Activated naive CD4-positive, alpha-beta T cell (primary cell): ENCODE results near the gene SHC3.

Experiments
- DNase-seq, 4 experiments: peaks; one replicate each; lab custom pipeline; 2025; lab: John Stamatoyannopoulos, UW

Gene SHC3

DNA sequence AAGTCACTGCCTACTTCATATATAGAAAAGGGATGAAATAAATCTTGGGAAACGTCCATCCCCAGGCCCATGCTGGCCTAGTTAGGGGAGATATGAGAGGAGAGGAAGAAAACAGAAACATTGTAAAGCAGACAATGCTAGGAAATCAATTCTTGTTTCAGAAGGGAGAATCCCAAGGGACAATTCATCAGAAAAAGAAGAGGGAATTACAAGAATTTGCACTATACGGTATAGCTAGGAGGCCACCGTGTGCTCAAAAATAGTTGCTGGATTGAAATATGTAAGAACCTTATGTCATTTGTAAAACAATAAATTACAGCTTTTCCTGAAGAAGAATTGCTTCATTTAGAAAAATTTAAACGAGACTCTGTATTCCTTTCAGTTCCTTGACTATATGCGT lies 8.3 kb upstream of the SHC3 start:
- DNase-seq, result no peak

DNA sequence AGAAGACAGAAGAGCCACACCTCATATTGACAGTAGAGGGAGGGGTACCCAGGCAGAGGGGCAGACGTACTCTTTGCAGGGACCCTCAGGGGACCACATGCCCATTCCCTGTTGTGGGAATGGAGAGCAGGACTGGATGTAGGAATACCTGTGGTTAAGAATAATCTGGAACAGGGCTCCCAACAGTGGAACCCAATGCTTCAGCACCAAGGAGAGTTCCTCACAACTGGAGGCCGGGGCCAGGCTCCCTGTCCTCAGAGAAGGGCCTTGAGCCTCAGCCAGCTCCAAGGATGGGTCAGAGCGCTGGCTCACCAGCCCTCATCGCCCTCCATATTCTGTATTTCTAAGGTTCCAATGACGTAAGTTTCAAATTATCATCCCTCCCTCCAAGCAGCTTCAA lies 7.4 kb upstream of the SHC3 start:
- no peak for DNase-seq

GRCh38 chr9:89183146-89183545 lies 4.5 kb upstream of the SHC3 start:
- no peak for DNase-seq

DNA sequence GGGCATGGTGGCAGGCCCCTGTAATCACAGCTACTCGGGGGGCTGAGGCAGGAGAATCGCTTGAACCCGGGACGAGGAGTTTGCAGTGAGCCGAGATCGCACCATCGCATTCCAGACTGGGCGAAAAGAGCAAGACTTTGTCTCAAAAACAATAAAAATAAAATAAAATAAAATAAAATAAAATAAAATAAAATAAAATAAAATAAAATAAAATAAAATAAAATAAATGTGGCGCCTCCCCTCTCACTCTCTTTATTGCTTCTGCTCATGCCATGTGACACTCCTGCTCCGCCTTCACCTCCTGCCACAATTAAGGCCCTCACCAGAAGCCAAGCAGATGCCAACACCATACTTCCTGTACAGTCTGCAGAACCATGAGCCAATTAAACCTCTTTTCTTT lies 3.8 kb upstream of the SHC3 start:
- DNase-seq, result no peak

- DNase-seq, result peak in 1 of 4 experiments; percentile 5
Observed at GRCh38 chr9:89179895-89180734, 1.5 kb upstream of the SHC3 start.

- peak in 1 of 4 experiments; percentile 5 for DNase-seq
Observed at GRCh38 chr9:89179540-89179894, 899 bp upstream of the SHC3 start.

- DNase-seq, result no peak
Observed at GRCh38 chr9:89178830-89179539, 367 bp upstream of the SHC3 start.

DNA sequence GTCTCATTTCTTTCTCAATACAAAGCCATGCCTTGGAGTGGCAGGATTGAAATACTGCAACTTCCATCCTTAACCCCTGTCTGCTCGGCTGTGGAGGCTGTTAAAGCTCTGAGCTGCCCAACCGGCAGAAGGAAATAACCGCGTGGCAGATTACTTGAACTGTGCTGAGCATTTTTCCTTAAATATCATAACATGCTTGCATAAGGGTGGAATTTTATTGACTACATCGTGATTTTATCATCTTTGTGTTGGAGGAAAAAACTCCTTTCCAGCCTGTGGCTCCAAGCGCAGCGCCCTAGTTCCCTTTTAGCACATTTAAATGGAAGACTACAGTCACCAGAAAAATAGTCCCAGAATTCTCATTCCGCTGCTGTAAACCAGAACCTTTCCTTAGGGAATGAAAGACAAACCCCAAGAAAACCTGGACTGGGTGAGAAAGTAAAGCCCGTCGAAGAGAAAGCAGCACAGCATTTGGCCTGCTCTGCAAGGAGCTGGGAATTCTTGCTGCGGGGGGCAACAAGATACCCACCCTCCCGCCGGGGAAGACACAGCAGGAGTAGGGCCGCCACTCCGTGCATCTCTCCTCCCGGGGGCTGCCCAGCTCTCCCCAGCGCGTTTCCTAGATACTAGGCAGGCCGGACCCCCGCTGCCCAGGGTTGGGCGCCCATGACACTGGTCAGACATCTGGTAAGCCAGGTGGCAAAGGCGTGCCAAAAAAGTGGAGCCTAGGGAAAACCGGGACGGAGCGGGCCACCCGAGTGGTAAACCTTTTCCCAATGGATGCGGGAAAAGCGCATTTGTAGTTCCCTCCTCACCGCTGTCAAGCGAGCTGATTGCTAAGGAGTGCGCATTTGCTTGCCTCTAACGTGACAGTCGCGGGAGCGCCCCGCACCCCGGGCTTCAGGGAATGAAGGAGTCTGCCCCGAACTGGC lies 1.3 kb downstream of the SHC3 start:
- no peak for DNase-seq

DNA sequence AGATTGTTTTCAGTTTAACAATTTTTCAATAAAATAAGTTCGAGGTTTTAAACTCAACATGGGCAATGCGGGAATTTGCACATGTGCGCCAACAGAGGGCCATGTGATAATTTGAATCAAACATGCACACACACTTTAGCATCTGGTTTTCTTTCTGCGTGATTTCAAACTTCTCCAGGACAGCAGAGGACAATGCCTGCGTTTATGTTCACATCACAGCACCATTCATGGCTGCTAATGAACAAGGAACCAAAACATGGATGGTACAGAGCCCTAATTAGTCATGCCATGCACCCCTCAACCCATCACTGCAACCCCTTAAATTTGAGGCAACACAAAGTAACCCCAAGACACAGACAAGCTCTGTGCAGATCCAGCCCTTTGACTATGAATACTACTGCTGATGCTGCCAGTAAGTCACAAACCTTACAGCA lies 2.8 kb downstream of the SHC3 start:
- no peak for DNase-seq

GRCh38 chr9:89174291-89174690 lies 4.3 kb downstream of the SHC3 start:
- DNase-seq, result no peak

GRCh38 chr9:89173072-89173471 lies 5.5 kb downstream of the SHC3 start:
- no peak for DNase-seq

GRCh38 chr9:89172398-89172797 lies 6.2 kb downstream of the SHC3 start:
- no peak for DNase-seq

- no peak for DNase-seq
Observed at GRCh38 chr9:89171693-89172092, 6.9 kb downstream of the SHC3 start.

DNA sequence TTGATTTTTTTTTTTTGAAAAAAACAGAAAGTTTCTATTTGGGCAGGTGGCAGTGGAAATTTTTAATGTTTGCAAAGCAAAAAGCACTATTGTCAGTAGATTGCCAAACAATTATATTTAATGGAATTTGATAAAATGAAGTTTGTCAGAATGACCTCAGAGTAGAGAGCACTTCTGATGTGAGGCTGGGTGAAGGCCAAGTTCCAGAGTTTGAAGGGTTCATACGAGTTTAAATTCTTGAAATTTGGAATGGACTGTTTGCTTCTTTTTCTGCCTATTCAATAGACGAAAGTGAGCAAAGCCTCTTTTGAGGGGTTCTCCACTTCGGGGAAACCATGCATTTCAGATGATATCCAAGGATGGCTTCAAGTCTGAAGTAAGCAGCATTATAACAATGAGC lies 7.4 kb downstream of the SHC3 start:
- DNase-seq, result no peak

- DNase-seq, result no peak
Observed at GRCh38 chr9:89168901-89169813, 9.5 kb downstream of the SHC3 start.

DNA sequence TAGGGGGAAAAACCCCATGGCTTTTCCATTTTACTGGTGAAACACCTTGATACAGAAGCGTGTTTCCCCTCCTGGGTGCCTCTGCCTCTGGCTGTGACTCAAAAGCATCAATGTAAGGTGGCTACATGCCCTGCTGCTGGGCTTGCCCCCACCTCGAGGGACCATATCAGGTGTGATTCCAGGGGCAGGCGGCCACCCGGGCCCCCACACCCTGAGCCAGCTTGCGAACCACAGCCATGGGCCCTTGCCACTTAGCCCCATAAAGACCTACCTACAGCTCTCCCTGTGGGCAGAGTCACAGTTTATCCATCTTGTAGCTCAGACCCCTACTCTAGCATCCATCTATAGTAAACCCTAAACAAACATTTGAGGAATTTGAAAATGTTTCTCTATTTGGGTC lies 10.8 kb downstream of the SHC3 start:
- DNase-seq, result no peak

GRCh38 chr9:89166852-89167251 lies 11.8 kb downstream of the SHC3 start:
- DNase-seq, result no peak

DNA sequence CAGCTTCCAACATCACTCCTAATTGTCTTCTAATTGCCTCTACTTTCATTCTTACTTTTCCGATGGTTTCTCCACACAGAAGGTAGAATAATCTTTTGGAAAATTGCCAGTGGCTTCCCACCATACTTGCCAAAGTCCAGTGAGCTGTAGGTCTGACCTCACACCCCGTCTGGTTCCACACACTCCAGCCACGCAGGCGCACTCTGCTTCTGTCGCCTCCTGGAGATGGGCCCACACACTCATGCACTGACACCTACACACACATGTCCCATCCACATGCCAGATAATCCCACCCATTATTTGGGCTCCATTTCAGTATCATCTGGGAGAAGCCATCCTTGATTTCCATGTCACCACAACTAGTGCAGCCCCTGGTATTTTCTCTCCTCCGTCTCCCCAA lies 12.7 kb downstream of the SHC3 start:
- no peak for DNase-seq

GRCh38 chr9:89165341-89165740 lies 13.3 kb downstream of the SHC3 start:
- DNase-seq, result no peak

GRCh38 chr9:89161221-89161620 lies 17.4 kb downstream of the SHC3 start:
- DNase-seq, result no peak

- DNase-seq, result no peak
Observed at GRCh38 chr9:89160806-89161205, 17.8 kb downstream of the SHC3 start.
